Karpas-422 (cell line): ENCODE measurements around the gene KCNMB3. TPM values are rescaled to one million over a fixed set of nuclear protein-coding genes. Genes with fewer than 3 reads are reported as not detected.
A peak's percentile ranks its signal among the peaks of the same experiment; 100 is the strongest.
"Not testable (repeated sequence)": the region's sequence is repeated elsewhere in the genome, so short reads cannot be mapped to it uniquely, and the experiment has no call there.

ENCODE experiments used
- DNase-seq: peaks from one replicate; pipeline ENCODE4 v3.0.0-alpha.2; 2015
- H2AFZ ChIP-seq: fragments of 200-600 bp; sonication (generic); 2 replicates; pipeline ENCODE4 v1.6.1; 2014; ENCODE audit warnings: antibody characterized with exemption, low read length, mixed read lengths
- H3K27ac ChIP-seq: fragments of 200-600 bp; sonication (generic); 2 replicates; pipeline ENCODE4 v1.5.1; 2014; ENCODE audit warnings: mild to moderate bottlenecking, low read length, moderate library complexity
- H3K27me3 ChIP-seq: fragments of 200-600 bp; sonication (generic); 2 replicates; pipeline ENCODE4 v1.6.1; 2014; ENCODE audit warnings: low read length, mixed read lengths
- H3K36me3 ChIP-seq: fragments of 200-600 bp; sonication (generic); 2 replicates; pipeline ENCODE4 v1.6.1; 2014; ENCODE audit warnings: low read length, mixed read lengths; ENCODE audit not compliant: insufficient read depth
- H3K4me1 ChIP-seq: fragments of 200-600 bp; sonication (generic); 2 replicates; pipeline ENCODE4 v1.6.1; 2014; ENCODE audit warnings: mild to moderate bottlenecking, low read length, mixed read lengths
- H3K4me2 ChIP-seq: fragments of 200-600 bp; sonication (generic); 2 replicates; pipeline ENCODE4 v1.6.1; 2014; ENCODE audit warnings: low read length, low read depth, mild to moderate bottlenecking; ENCODE audit not compliant: poor library complexity, severe bottlenecking
- H3K4me3 ChIP-seq: fragments of 200-600 bp; sonication (generic); 2 replicates; pipeline ENCODE4 v1.5.1; 2014; ENCODE audit warnings: mild to moderate bottlenecking, antibody characterized with exemption, low read length, mixed read lengths
- H3K79me2 ChIP-seq: fragments of 200-600 bp; sonication (generic); 2 replicates; pipeline ENCODE4 v1.6.1; 2014; ENCODE audit warnings: mild to moderate bottlenecking, low read length, mixed read lengths
- H3K9ac ChIP-seq: fragments of 200-600 bp; sonication (generic); 2 replicates; pipeline ENCODE4 v1.6.0; 2014; ENCODE audit warnings: low read length
- H3K9me2 ChIP-seq: fragments of 200-600 bp; sonication (generic), shearing (Covaris generic); replicated peaks from 2 replicates; pipeline ENCODE4 v1.6.0; 2014; ENCODE audit warnings: mild to moderate bottlenecking, low read length, moderate library complexity; ENCODE audit not compliant: insufficient read depth
- H3K9me3 ChIP-seq: fragments of 300-700, 200-600 bp; sonication (generic); 2 replicates; pipeline ENCODE4 v1.6.1; 2014; ENCODE audit warnings: low read length, mixed read lengths
- H4K20me1 ChIP-seq: fragments of 200-600 bp; sonication (generic); 2 replicates; pipeline ENCODE4 v1.6.1; 2014; ENCODE audit warnings: mild to moderate bottlenecking, antibody characterized with exemption, low read length, low read depth; ENCODE audit not compliant: insufficient read depth
- total RNA-seq: library from RNA; depleted of rRNA; stranded (reverse); fragments of >200 nt; shearing (Covaris generic); gene quantifications from 2 replicates; pipeline ENCODE4 v1.2.3, GENCODE V29; 2014; ENCODE audit warnings: low replicate concordance

The KCNMB3 gene
- total RNA-seq, 1 experiment from 2014 or later: 28.3 TPM

GRCh38 chr3:179236669-179237301 is 14.1 kb downstream of the KCNMB3 start:
- H3K27ac ChIP-seq: 0 out of 2 replicates have a peak overlapping the region, but pooled peaks have one; percentile 39
- no peaks in the 10 kb centered on the region for H4K20me1 ChIP-seq
- no peak overlapping the region for H3K4me3 ChIP-seq
- H3K27me3 ChIP-seq: no peaks in the 10 kb centered on the region
- no peak for DNase-seq
- H3K9ac ChIP-seq: no peak overlapping the region
- H3K9me3 ChIP-seq: no peaks in the 10 kb centered on the region
- H2AFZ ChIP-seq: no peak overlapping the region
- H3K79me2 ChIP-seq: peaks cover 10% of the 10 kb centered on the region
- H3K36me3 ChIP-seq: peaks cover 28% of the 10 kb centered on the region
- H3K9me2 ChIP-seq: no peaks in the 10 kb centered on the region
- peak overlapping the region; percentile 51 for H3K4me2 ChIP-seq
- H3K4me1 ChIP-seq: peaks cover 12% of the 10 kb centered on the region

GRCh38 chr3:179234199-179234598 is 16.7 kb downstream of the KCNMB3 start:
- Histone ChIP-seq H3K36me3 (peaks cover 28% of the 10 kb centered on the region), H2AFZ (no peak overlapping the region), H3K27me3 (no peaks in the 10 kb centered on the region), H3K79me2 (peaks cover 10% of the 10 kb centered on the region), H4K20me1 (no peaks in the 10 kb centered on the region), H3K27ac (no peak overlapping the region), H3K9ac (no peak overlapping the region), H3K4me1 (peaks cover 21% of the 10 kb centered on the region), H3K9me2 (no peaks in the 10 kb centered on the region), H3K4me2 (no peak overlapping the region), H3K4me3 (no peak overlapping the region), H3K9me3 (no peaks in the 10 kb centered on the region)
- DNase-seq: no peak

- Histone ChIP-seq H3K9me3 (no peaks in the 10 kb centered on the region), H3K4me1 (peaks cover 26% of the 10 kb centered on the region), H2AFZ (no peak overlapping the region), H4K20me1 (no peaks in the 10 kb centered on the region), H3K4me2 (no peak overlapping the region), H3K4me3 (no peak overlapping the region), H3K27me3 (no peaks in the 10 kb centered on the region), H3K9ac (no peak overlapping the region), H3K9me2 (no peaks in the 10 kb centered on the region), H3K36me3 (peaks cover 28% of the 10 kb centered on the region), H3K79me2 (peaks cover 10% of the 10 kb centered on the region), H3K27ac (no peak overlapping the region)
- DNase-seq: no peak
These were observed 17.9 kb downstream of the KCNMB3 start for GRCh38 chr3:179233043-179233442.

- peak; percentile 64 for DNase-seq
- Histone ChIP-seq H4K20me1 (no peaks in the 10 kb centered on the region), H3K27me3 (no peaks in the 10 kb centered on the region), H2AFZ (no peak overlapping the region), H3K79me2 (peaks cover 6% of the 10 kb centered on the region), H3K9ac (no peak overlapping the region), H3K27ac (peak overlapping the region; percentile 10; the same call in 1 of the 2 replicates), H3K4me1 (peaks cover 14% of the 10 kb centered on the region), H3K9me3 (no peaks in the 10 kb centered on the region), H3K4me2 (peak overlapping the region; percentile 5), H3K9me2 (no peaks in the 10 kb centered on the region), H3K36me3 (peaks cover 14% of the 10 kb centered on the region), H3K4me3 (no peak overlapping the region)
These were observed 21.7 kb downstream of the KCNMB3 start for GRCh38 chr3:179229177-179229576.

GRCh38 chr3:179227349-179227748 is 23.6 kb downstream of the KCNMB3 start:
- no peak overlapping the region for H3K27ac ChIP-seq
- no peaks in the 10 kb centered on the region for H4K20me1 ChIP-seq
- no peak overlapping the region for H2AFZ ChIP-seq
- H3K4me2 ChIP-seq: no peak overlapping the region
- H3K4me3 ChIP-seq: no peak overlapping the region
- DNase-seq: no peak
- H3K36me3 ChIP-seq: peaks cover 13% of the 10 kb centered on the region
- no peaks in the 10 kb centered on the region for H3K79me2 ChIP-seq
- no peak overlapping the region for H3K9ac ChIP-seq
- peaks cover 25% of the 10 kb centered on the region for H3K4me1 ChIP-seq
- H3K9me2 ChIP-seq: no peaks in the 10 kb centered on the region
- no peaks in the 10 kb centered on the region for H3K9me3 ChIP-seq
- H3K27me3 ChIP-seq: no peaks in the 10 kb centered on the region

GRCh38 chr3:179224584-179224983 is 26.3 kb downstream of the KCNMB3 start:
- H2AFZ ChIP-seq: no peak overlapping the region

GRCh38 chr3:179223548-179223947 is 27.4 kb downstream of the KCNMB3 start:
- Histone ChIP-seq H3K27me3 (no peaks in the 10 kb centered on the region), H3K4me2 (no peak overlapping the region), H3K9me2 (no peaks in the 10 kb centered on the region), H2AFZ (no peak overlapping the region), H3K9me3 (no peaks in the 10 kb centered on the region), H3K27ac (peak overlapping the region; percentile 7; the same call in 1 of the 2 replicates), H3K4me1 (peaks cover 19% of the 10 kb centered on the region), H3K36me3 (peaks cover 13% of the 10 kb centered on the region), H3K9ac (no peak overlapping the region), H4K20me1 (no peaks in the 10 kb centered on the region), H3K79me2 (no peaks in the 10 kb centered on the region), H3K4me3 (no peak overlapping the region)
- no peak for DNase-seq

More at GRCh38 chr3:179224584-179224983, 26.3 kb downstream of the KCNMB3 start:
- peaks cover 13% of the 10 kb centered on the region for H3K36me3 ChIP-seq
- H3K4me1 ChIP-seq: peaks cover 22% of the 10 kb centered on the region
- H3K9me2 ChIP-seq: no peaks in the 10 kb centered on the region
- no peak overlapping the region for H3K4me3 ChIP-seq
- H3K27ac ChIP-seq: no peak overlapping the region
- no peaks in the 10 kb centered on the region for H3K27me3 ChIP-seq
- no peak overlapping the region for H3K4me2 ChIP-seq
- no peak overlapping the region for H3K9ac ChIP-seq
- no peak for DNase-seq
- H3K9me3 ChIP-seq: no peaks in the 10 kb centered on the region
- no peaks in the 10 kb centered on the region for H4K20me1 ChIP-seq
- H3K79me2 ChIP-seq: no peaks in the 10 kb centered on the region

GRCh38 chr3:179218213-179218612 is 32.7 kb downstream of the KCNMB3 start:
- not testable (repeated sequence) for DNase-seq, H3K4me1 ChIP-seq, H3K27ac ChIP-seq, H3K79me2 ChIP-seq, H3K9me3 ChIP-seq, H2AFZ ChIP-seq, H3K9me2 ChIP-seq, H3K9ac ChIP-seq, H3K36me3 ChIP-seq, H4K20me1 ChIP-seq, H3K27me3 ChIP-seq, H3K4me3 ChIP-seq, H3K4me2 ChIP-seq
